Keratinocyte (primary cell): ENCODE data around the gene RNF144B. TPM values are rescaled to one million over a fixed set of nuclear protein-coding genes. Genes with fewer than 3 reads are reported as not detected.

ENCODE experiments used
- DNase-seq: peaks from one replicate; pipeline ENCODE4 v3.0.0-alpha.2; 2011; ENCODE audit warnings: low read depth, missing footprints, low spot score
- FAIRE-seq: peaks from 2 replicates; lab custom pipeline; 2011; peaks lifted over from hg19 to GRCh38; lab: Jason Lieb, UNC
- H2AFZ ChIP-seq: 2 replicates; pipeline ENCODE4 v1.6.0; 2012; ENCODE audit warnings: low read length, control low read depth, inconsistent platforms; ENCODE audit not compliant: control insufficient read depth
- H3K27ac ChIP-seq: 2 replicates; pipeline ENCODE4 v1.5.1; 2011; ENCODE audit warnings: low read length; ENCODE audit not compliant: control insufficient read depth, insufficient read depth
- H3K27me3 ChIP-seq: 3 replicates; pipeline ENCODE4 v1.6.0; 2011; ENCODE audit warnings: low read length; ENCODE audit not compliant: control insufficient read depth, insufficient read depth; ENCODE audit errors: extremely low read depth
- H3K36me3 ChIP-seq, 2 experiments: 2 replicates in 1 of 2; 3 replicates in 1 of 2; pipeline ENCODE4 v1.5.1; 2011; ENCODE audit warnings: low read length in 2 of 2, mild to moderate bottlenecking in 1 of 2; ENCODE audit not compliant: control insufficient read depth in 2 of 2, insufficient read depth in 2 of 2; ENCODE audit errors: extremely low read depth in 1 of 2
- H3K4me1 ChIP-seq: 3 replicates; pipeline ENCODE4 v1.5.1; 2011; ENCODE audit warnings: low read length; ENCODE audit not compliant: control insufficient read depth, insufficient read depth; ENCODE audit errors: extremely low read depth
- H3K4me2 ChIP-seq: 3 replicates; pipeline ENCODE4 v1.6.0; 2011; ENCODE audit warnings: low read depth, low read length; ENCODE audit not compliant: control insufficient read depth, insufficient read depth; ENCODE audit errors: extremely low read depth
- H3K4me3 ChIP-seq, 3 experiments: fragments of 200-600 bp in 1 of 3; sonication (generic) in 1 of 3; 2 replicates in 2 of 3; 3 replicates in 1 of 3; pipeline ENCODE4 v1.5.1; 2011 to 2016; ENCODE audit warnings: low read length in 3 of 3, mild to moderate bottlenecking in 3 of 3, control low read depth in 2 of 3, inconsistent platforms in 1 of 3, low read depth in 1 of 3, mixed read lengths in 1 of 3, mixed run types in 1 of 3, moderate library complexity in 1 of 3; ENCODE audit not compliant: control insufficient read depth in 2 of 3, insufficient read depth in 2 of 3; ENCODE audit errors: extremely low read depth in 1 of 3
- H3K79me2 ChIP-seq: 2 replicates; pipeline ENCODE4 v1.6.0; 2012; ENCODE audit warnings: low read length; ENCODE audit not compliant: control insufficient read depth, insufficient read depth
- H3K9ac ChIP-seq: 3 replicates; pipeline ENCODE4 v1.6.0; 2011; ENCODE audit warnings: low read length; ENCODE audit not compliant: control insufficient read depth, insufficient read depth; ENCODE audit errors: extremely low read depth
- H3K9me1 ChIP-seq: 3 replicates; pipeline ENCODE4 v1.6.0; 2011; ENCODE audit warnings: low read length; ENCODE audit not compliant: control insufficient read depth, insufficient read depth; ENCODE audit errors: extremely low read depth
- H3K9me3 ChIP-seq: 2 replicates; pipeline ENCODE4 v1.5.1; 2012; ENCODE audit warnings: low read depth, low read length; ENCODE audit not compliant: control insufficient read depth
- H4K20me1 ChIP-seq: 3 replicates; pipeline ENCODE4 v1.6.0; 2011; ENCODE audit warnings: low read length; ENCODE audit not compliant: control insufficient read depth, insufficient read depth; ENCODE audit errors: extremely low read depth
- EZH2 ChIP-seq: IDR thresholded peaks from one replicate; pipeline ENCODE4 v1.6.1; 2012; ENCODE audit warnings: inconsistent platforms, mild to moderate bottlenecking, low read length, moderate library complexity
- dilution Hi-C: fragments of 300-500 bp; cut with MboI; formaldehyde crosslinking; loops from one replicate; pipeline ENCODE4 v1.7.0; 2020; ENCODE audit warnings: low sequenced_read_pairs; ENCODE audit not compliant: extremely low pct_ligation_motif_present
- polyA plus RNA-seq, 5 experiments: library from polyadenylated mRNA; depleted of rRNA in 3 of 5; stranded (reverse) in 3 of 5; stranded (forward) in 1 of 5; unstranded in 1 of 5; fragments of >200 nt; gene quantifications; 1 replicate in 1 of 5; 2 replicates in 3 of 5; 3 replicates in 1 of 5; pipeline versions ENCODE4 v1.2.1 to v1.2.3, GENCODE V29; 2011 to 2012; ENCODE audit warnings: missing spikeins in 2 of 5, low read depth in 1 of 5, low replicate concordance in 1 of 5
- TF ChIP-seq, protein P1 (sequence below), 3 experiments: IDR thresholded peaks in 1 of 3; conservative IDR thresholded peaks in 1 of 3; optimal IDR thresholded peaks in 1 of 3; 2 replicates in 2 of 3; 3 replicates in 1 of 3; pipeline versions ENCODE3 to v1.5.1; 2011; ENCODE audit warnings: low read length in 3 of 3, mild to moderate bottlenecking in 3 of 3, moderate library complexity in 2 of 3, control low read depth in 1 of 3, inconsistent platforms in 1 of 3; ENCODE audit not compliant: insufficient read depth in 2 of 3; ENCODE audit errors: extremely low read depth in 1 of 3

The RNF144B gene
- polyA plus RNA-seq, 1 donor (not counting 4 experiments of a cell fraction or from before 2014, with no cell fraction given): 9.0 TPM

GRCh38 chr6:18350271-18350670 is 36.9 kb upstream of the RNF144B start:
- Histone ChIP-seq H3K9me3 (no peaks in the 10 kb centered on the region), H3K4me3 (no peak overlapping the region), H3K9ac (no peak overlapping the region), H3K27me3 (no peaks in the 10 kb centered on the region), H2AFZ (no peak overlapping the region), H3K4me2 (no peak overlapping the region), H4K20me1 (no peaks in the 10 kb centered on the region), H3K9me1 (no peaks in the 10 kb centered on the region), H3K4me1 (peaks cover 54% of the 10 kb centered on the region), H3K27ac (peak overlapping the region; percentile 21), H3K36me3 (no peaks in the 10 kb centered on the region), H3K79me2 (no peaks in the 10 kb centered on the region)
- FAIRE-seq (no peak), DNase-seq (no peak)
- dilution Hi-C loops: no loop called here
- TF ChIP-seq, protein P1, sequence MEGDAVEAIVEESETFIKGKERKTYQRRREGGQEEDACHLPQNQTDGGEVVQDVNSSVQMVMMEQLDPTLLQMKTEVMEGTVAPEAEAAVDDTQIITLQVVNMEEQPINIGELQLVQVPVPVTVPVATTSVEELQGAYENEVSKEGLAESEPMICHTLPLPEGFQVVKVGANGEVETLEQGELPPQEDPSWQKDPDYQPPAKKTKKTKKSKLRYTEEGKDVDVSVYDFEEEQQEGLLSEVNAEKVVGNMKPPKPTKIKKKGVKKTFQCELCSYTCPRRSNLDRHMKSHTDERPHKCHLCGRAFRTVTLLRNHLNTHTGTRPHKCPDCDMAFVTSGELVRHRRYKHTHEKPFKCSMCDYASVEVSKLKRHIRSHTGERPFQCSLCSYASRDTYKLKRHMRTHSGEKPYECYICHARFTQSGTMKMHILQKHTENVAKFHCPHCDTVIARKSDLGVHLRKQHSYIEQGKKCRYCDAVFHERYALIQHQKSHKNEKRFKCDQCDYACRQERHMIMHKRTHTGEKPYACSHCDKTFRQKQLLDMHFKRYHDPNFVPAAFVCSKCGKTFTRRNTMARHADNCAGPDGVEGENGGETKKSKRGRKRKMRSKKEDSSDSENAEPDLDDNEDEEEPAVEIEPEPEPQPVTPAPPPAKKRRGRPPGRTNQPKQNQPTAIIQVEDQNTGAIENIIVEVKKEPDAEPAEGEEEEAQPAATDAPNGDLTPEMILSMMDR (optimal IDR thresholded peaks at IDR 0.05 in 1 of 3, IDR thresholded peaks at IDR 0.05 in 1 of 3, conservative IDR thresholded peaks at IDR 0.05 in 1 of 3; ENCODE audit: extremely low read depth in 1 of 3, insufficient read depth in 2 of 3, low read length in 3 of 3): no peak
- no peak for TF ChIP-seq EZH2

DNA sequence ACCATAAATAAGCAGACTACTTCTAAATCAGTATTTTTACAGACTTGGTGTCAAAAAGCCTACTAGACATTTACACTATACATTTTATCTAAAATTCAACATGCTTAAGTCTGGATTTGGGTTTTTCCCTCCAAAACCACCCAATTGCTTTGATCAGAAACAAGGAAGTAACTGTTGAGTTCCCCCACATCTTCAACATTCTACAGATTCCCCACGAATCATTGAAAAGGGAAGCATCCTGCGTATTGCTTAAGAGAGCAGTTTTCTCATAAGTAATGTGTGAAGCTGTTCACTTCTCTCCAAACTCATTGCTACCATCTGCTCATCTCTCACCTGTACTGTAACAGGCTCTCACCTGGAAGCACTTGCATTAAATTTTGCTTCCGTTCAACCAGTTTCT is 36.4 kb upstream of the RNF144B start:
- no peaks in the 10 kb centered on the region for H4K20me1 ChIP-seq
- dilution Hi-C loops: no loop called here
- DNase-seq: no peak
- peaks cover 54% of the 10 kb centered on the region for H3K4me1 ChIP-seq
- no peaks in the 10 kb centered on the region for H3K36me3 ChIP-seq
- H3K4me3 ChIP-seq: no peak overlapping the region
- no peaks in the 10 kb centered on the region for H3K79me2 ChIP-seq
- no peaks in the 10 kb centered on the region for H3K27me3 ChIP-seq
- H2AFZ ChIP-seq: no peak overlapping the region
- TF ChIP-seq EZH2: no peak
- TF ChIP-seq, protein P1 (optimal IDR thresholded peaks at IDR 0.05 in 1 of 3, IDR thresholded peaks at IDR 0.05 in 1 of 3, conservative IDR thresholded peaks at IDR 0.05 in 1 of 3; ENCODE audit: extremely low read depth in 1 of 3, insufficient read depth in 2 of 3, low read length in 3 of 3): no peak
- no peak overlapping the region for H3K27ac ChIP-seq
- no peak overlapping the region for H3K9ac ChIP-seq
- H3K4me2 ChIP-seq: no peak overlapping the region
- H3K9me1 ChIP-seq: no peaks in the 10 kb centered on the region
- FAIRE-seq: no peak
- H3K9me3 ChIP-seq: no peaks in the 10 kb centered on the region
